Astrocyte (in vitro differentiated cells and primary cell): ENCODE results near the gene AACS. TPM values are rescaled to one million over a fixed set of nuclear protein-coding genes. Genes with fewer than 3 reads are reported as not detected.

Experiments
- DNase-seq: peaks from one replicate; pipeline ENCODE4 v3.0.0-alpha.2; 2010; ENCODE audit warnings: low read depth
- FAIRE-seq: peaks from 2 replicates; lab custom pipeline; 2011; peaks lifted over from hg19 to GRCh38; lab: Jason Lieb, UNC
- H2AFZ ChIP-seq: 2 replicates; pipeline ENCODE4 v1.6.0; 2012; ENCODE audit warnings: low read depth, low read length, inconsistent platforms
- H3K27ac ChIP-seq: 2 replicates; pipeline ENCODE4 v1.5.1; 2011; ENCODE audit warnings: low read depth, low read length, inconsistent platforms
- H3K27me3 ChIP-seq: 2 replicates; pipeline ENCODE4 v1.6.0; 2011; ENCODE audit warnings: low read length, inconsistent platforms; ENCODE audit not compliant: insufficient read depth
- H3K36me3 ChIP-seq: 2 replicates; pipeline ENCODE4 v1.5.1; 2011; ENCODE audit warnings: low read length, inconsistent platforms; ENCODE audit not compliant: insufficient read depth
- H3K4me1 ChIP-seq: 2 replicates; pipeline ENCODE4 v1.5.1; 2011; ENCODE audit warnings: low read length, inconsistent platforms; ENCODE audit not compliant: insufficient read depth
- H3K4me2 ChIP-seq: 2 replicates; pipeline ENCODE4 v1.6.0; 2012; ENCODE audit warnings: low read length, inconsistent platforms
- H3K4me3 ChIP-seq: 2 replicates; pipeline ENCODE4 v1.5.1; 2011; ENCODE audit warnings: low read depth, mild to moderate bottlenecking, low read length, inconsistent platforms; ENCODE audit not compliant: insufficient read depth
- H3K79me2 ChIP-seq: 2 replicates; pipeline ENCODE4 v1.6.0; 2012; ENCODE audit warnings: mild to moderate bottlenecking, low read length, inconsistent platforms; ENCODE audit not compliant: insufficient read depth
- H3K9ac ChIP-seq: 2 replicates; pipeline ENCODE4 v1.6.0; 2012; ENCODE audit warnings: mild to moderate bottlenecking, low read length, inconsistent platforms
- H3K9me3 ChIP-seq: 2 replicates; pipeline ENCODE4 v1.5.1; 2012; ENCODE audit warnings: low read depth, mild to moderate bottlenecking, low read length, inconsistent platforms; ENCODE audit not compliant: insufficient read depth
- H4K20me1 ChIP-seq: 2 replicates; pipeline ENCODE4 v1.6.0; 2012; ENCODE audit warnings: low read length, inconsistent platforms; ENCODE audit not compliant: insufficient read depth
- H3K27ac Mint-ChIP-seq: one replicate; pipeline ENCODE4 v1.8.0; 2021; ENCODE audit warnings: mild to moderate bottlenecking, mixed read lengths; ENCODE audit not compliant: unreplicated experiment
- H3K27me3 Mint-ChIP-seq: one replicate; pipeline ENCODE4 v1.8.0; 2021; ENCODE audit warnings: low read depth, mixed read lengths; ENCODE audit not compliant: unreplicated experiment
- H3K36me3 Mint-ChIP-seq: one replicate; pipeline ENCODE4 v1.8.0; 2021; ENCODE audit warnings: low read depth, mixed read lengths; ENCODE audit not compliant: unreplicated experiment
- H3K4me1 Mint-ChIP-seq: one replicate; pipeline ENCODE4 v1.8.0; 2021; ENCODE audit warnings: low read depth, mixed read lengths; ENCODE audit not compliant: unreplicated experiment
- H3K4me3 Mint-ChIP-seq: one replicate; pipeline ENCODE4 v1.8.0; 2021; ENCODE audit warnings: mild to moderate bottlenecking, moderate library complexity, mixed read lengths; ENCODE audit not compliant: unreplicated experiment
- H3K9me3 Mint-ChIP-seq: one replicate; pipeline ENCODE4 v1.8.0; 2021; ENCODE audit warnings: mild to moderate bottlenecking, mixed read lengths; ENCODE audit not compliant: unreplicated experiment
- CTCF ChIP-seq: IDR thresholded peaks from 2 replicates; pipeline ENCODE4 v1.5.1; 2011; ENCODE audit warnings: low read depth, mild to moderate bottlenecking, inconsistent platforms, low read length, moderate library complexity; ENCODE audit not compliant: insufficient read depth
- EZH2 ChIP-seq: IDR thresholded peaks from 2 replicates; pipeline ENCODE4 v1.6.1; 2012; ENCODE audit warnings: mild to moderate bottlenecking, low read length, inconsistent platforms; ENCODE audit not compliant: insufficient read depth
- total RNA-seq: library from RNA; stranded (reverse); gene quantifications from 2 replicates; pipeline ENCODE4 v1.2.1, GENCODE V29; 2021

Gene AACS
- total RNA-seq, 1 donor from 2014 or later, result 22.5 TPM

GRCh38 chr12:125149160-125150108, 84.2 kb downstream of the AACS start:
- Histone ChIP-seq H3K27me3 (no peaks in the 10 kb centered on the region), H3K4me2 (no peak overlapping the region), H3K27ac (no peak overlapping the region), H3K9ac (no peak overlapping the region), H3K4me3 (no peak overlapping the region), H4K20me1 (no peaks in the 10 kb centered on the region), H3K4me1 (no peaks in the 10 kb centered on the region), H3K36me3 (no peaks in the 10 kb centered on the region), H2AFZ (no peak overlapping the region), H3K79me2 (no peaks in the 10 kb centered on the region), H3K9me3 (no peaks in the 10 kb centered on the region)
- TF ChIP-seq EZH2 (no peak), CTCF (no peak)
- H3K4me1 Mint-ChIP-seq, result no peaks in the 10 kb centered on the region
- no peak overlapping the region for H3K4me3 Mint-ChIP-seq
- DNase-seq (no peak), FAIRE-seq (no peak)
- peaks cover 2% of the 10 kb centered on the region for H3K9me3 Mint-ChIP-seq
- H3K27ac Mint-ChIP-seq, result no peak overlapping the region
- H3K36me3 Mint-ChIP-seq, result peaks cover 2% of the 10 kb centered on the region
- H3K27me3 Mint-ChIP-seq, result no peaks in the 10 kb centered on the region

DNA sequence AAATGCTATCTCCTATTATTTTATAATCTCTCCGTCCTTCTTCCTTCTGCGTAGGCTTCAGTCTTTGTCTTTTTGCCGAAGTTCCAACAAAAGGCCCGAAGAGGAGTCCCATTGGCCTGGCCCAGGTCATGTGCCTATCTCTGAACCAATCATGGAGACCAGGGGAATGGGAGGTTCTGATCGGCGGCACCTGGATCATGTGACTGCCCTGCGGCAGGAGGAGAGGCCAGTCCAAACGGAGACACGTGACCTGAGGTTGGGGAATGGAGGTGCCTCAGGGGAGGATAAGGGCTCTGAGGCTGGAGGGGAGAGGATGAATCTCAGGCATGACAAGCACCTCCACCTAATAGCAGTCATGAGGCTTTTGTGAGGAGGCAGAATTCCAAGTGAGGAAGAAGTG, 86.0 kb downstream of the AACS start:
- no peak overlapping the region for H2AFZ ChIP-seq
- H3K9me3 Mint-ChIP-seq, result peaks cover 4% of the 10 kb centered on the region
- no peaks in the 10 kb centered on the region for H3K4me1 Mint-ChIP-seq
- no peaks in the 10 kb centered on the region for H3K27me3 ChIP-seq
- peaks cover 2% of the 10 kb centered on the region for H3K36me3 Mint-ChIP-seq
- H3K27ac ChIP-seq, result no peak overlapping the region
- H3K4me2 ChIP-seq, result no peak overlapping the region
- H3K27ac Mint-ChIP-seq, result no peak overlapping the region
- no peak overlapping the region for H3K4me3 ChIP-seq
- no peak overlapping the region for H3K9ac ChIP-seq
- H3K27me3 Mint-ChIP-seq, result no peaks in the 10 kb centered on the region
- no peaks in the 10 kb centered on the region for H4K20me1 ChIP-seq
- no peak overlapping the region for H3K4me3 Mint-ChIP-seq
- H3K4me1 ChIP-seq, result no peaks in the 10 kb centered on the region
- H3K9me3 ChIP-seq, result no peaks in the 10 kb centered on the region
- H3K79me2 ChIP-seq, result no peaks in the 10 kb centered on the region
- FAIRE-seq, result no peak
- no peaks in the 10 kb centered on the region for H3K36me3 ChIP-seq
- TF ChIP-seq CTCF (no peak), EZH2 (no peak)
- no peak for DNase-seq

DNA sequence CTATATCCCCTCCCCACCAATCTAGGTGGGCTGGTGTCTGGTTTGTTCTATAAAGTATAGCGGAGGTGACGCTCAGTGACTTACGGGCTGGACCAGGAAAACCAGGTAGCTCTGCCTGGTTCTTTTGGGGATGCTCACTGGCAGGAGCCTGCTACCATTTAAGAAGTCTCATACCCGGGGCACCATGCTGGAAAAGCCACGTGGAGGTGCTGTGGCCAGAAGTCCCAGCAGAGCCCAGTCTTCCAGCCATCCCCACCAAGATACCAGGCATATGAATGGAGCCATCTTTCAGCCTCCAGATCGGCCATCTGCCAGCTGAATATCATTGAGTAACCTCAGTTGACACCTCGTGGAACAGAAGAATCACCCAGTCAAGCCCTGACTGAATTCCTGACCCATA, 87.2 kb downstream of the AACS start:
- Histone ChIP-seq H4K20me1 (no peaks in the 10 kb centered on the region), H3K36me3 (no peaks in the 10 kb centered on the region), H3K4me2 (no peak overlapping the region), H2AFZ (no peak overlapping the region), H3K4me1 (no peaks in the 10 kb centered on the region), H3K9ac (no peak overlapping the region), H3K27me3 (no peaks in the 10 kb centered on the region), H3K79me2 (no peaks in the 10 kb centered on the region), H3K4me3 (no peak overlapping the region), H3K9me3 (no peaks in the 10 kb centered on the region), H3K27ac (no peak overlapping the region)
- Mint-ChIP-seq H3K9me3 (peaks cover 4% of the 10 kb centered on the region), H3K27ac (no peak overlapping the region), H3K36me3 (peaks cover 2% of the 10 kb centered on the region), H3K27me3 (no peaks in the 10 kb centered on the region), H3K4me3 (no peak overlapping the region), H3K4me1 (no peaks in the 10 kb centered on the region)
- no peak for FAIRE-seq
- no peak for DNase-seq
- no peak for TF ChIP-seq CTCF
- no peak for TF ChIP-seq EZH2
